Ovary (tissue), 9 donors: Measurements from ENCODE around the gene NEO1. TPM values are rescaled to one million over a fixed set of nuclear protein-coding genes. Genes with fewer than 3 reads are reported as not detected.

Source experiments
- DNase-seq, 5 donors: peaks; one replicate each; pipeline ENCODE4 v3.0.0-alpha.2; 2019 to 2020
- H3K27ac ChIP-seq, 2 donors: fragments of 200-600 bp; one replicate each; pipeline versions ENCODE4 v1.5.1 to v1.8.0; 2019 to 2022
- H3K27me3 ChIP-seq: fragments of 200-600 bp; one replicate; pipeline ENCODE4 v1.8.0; 2022
- H3K36me3 ChIP-seq: fragments of 200-600 bp; sonication (generic); one replicate; pipeline ENCODE4 v1.5.1; 2019
- H3K4me1 ChIP-seq: one replicate; pipeline ENCODE4 v1.8.1; 2013; ENCODE audit warnings: mild to moderate bottlenecking, moderate library complexity; ENCODE audit not compliant: insufficient read depth
- H3K4me3 ChIP-seq: fragments of 200-600 bp; sonication (generic); one replicate; pipeline ENCODE4 v1.5.1; 2017
- H3K9me3 ChIP-seq, 2 donors: fragments of 200-600 bp in 1 of 2; sonication (generic) in 1 of 2; one replicate each; pipeline versions ENCODE4 v1.5.1 to v1.8.1; 2013 to 2019; ENCODE audit warnings: mild to moderate bottlenecking in 1 of 2, moderate library complexity in 1 of 2
- EP300 ChIP-seq: sonication (generic); formaldehyde crosslinking; IDR thresholded peaks from one replicate; pipeline ENCODE4 v1.6.1; 2017; ENCODE audit warnings: antibody characterized with exemption
- POLR2A ChIP-seq: fragments of 450-650 bp; IDR thresholded peaks from one replicate; pipeline ENCODE4 v1.6.1; 2017; ENCODE audit warnings: antibody characterized with exemption, mild to moderate bottlenecking, moderate library complexity
- WGBS, 3 donors: extraction: QIAGEN DNeasy Blood & Tissue Kit in 1 of 3; methylation state at CpG; one replicate each; pipeline versions ENCODE4 v1.1.5 to v1.1.7; 2013 to 2017; 5-methylcytosine and 5-hydroxymethylcytosine counted together
- intact Hi-C, 4 donors: fragments of 100-400 bp; cut with DNase I; formaldehyde crosslinking; loops; one replicate each; pipeline versions ENCODE4 v1.11.0 to v1.15.1; 2022 to 2023
- polyA plus RNA-seq, 2 donors: library from polyadenylated mRNA; stranded (reverse); fragments of 200-250 nt in 1 of 2; fragments of 350-450 nt in 1 of 2; fragmentation: Illumina TruSeq in 1 of 2; extraction: RNeasy Lipid Tissue Mini Kit (QIAGEN cat#74804) in 1 of 2; gene quantifications; one replicate each; pipeline ENCODE4 v1.2.3, GENCODE V29; 2013 to 2014
- total RNA-seq, 7 donors: library from RNA; depleted of rRNA in 2 of 7; stranded (reverse); fragments of >200 nt in 2 of 7; fragmentation: NEBNext Ultra II Directional in 3 of 7; extraction: Animal tissue kit (Norgen Biotek cat#: 25700) in 3 of 7; gene quantifications; one replicate each; pipeline versions ENCODE4 v1.1.0 to v1.2.4, GENCODE V29; 2016 to 2023
- TF ChIP-seq, protein P1 (sequence below), 3 donors: fragments of 450-650 bp in 2 of 3; fragments of 200-600 bp in 1 of 3; IDR thresholded peaks; one replicate each; pipeline versions ENCODE4 v1.5.1 to v1.8.0; 2016 to 2022; ENCODE audit warnings: antibody characterized with exemption in 3 of 3, mild to moderate bottlenecking in 1 of 3
- donor health status: DM: no; HTN: no; CAD: no; lungs with moderate emphysema.
- donor health status: DM: no; HTN: no; CAD: no.
- donor health status: Bipolar disorder and iron deficiency.
- donor health status: DM: yes; HTN: yes; CAD: no.
- donor health status: DM: no; HTN: no; CAD: no.
- donor health status: DM: yes; HTN: yes; CAD: no.

Gene NEO1
- total and polyA plus RNA-seq, 9 donors = 22.8 to 54.7 (median 40.7) TPM

DNA sequence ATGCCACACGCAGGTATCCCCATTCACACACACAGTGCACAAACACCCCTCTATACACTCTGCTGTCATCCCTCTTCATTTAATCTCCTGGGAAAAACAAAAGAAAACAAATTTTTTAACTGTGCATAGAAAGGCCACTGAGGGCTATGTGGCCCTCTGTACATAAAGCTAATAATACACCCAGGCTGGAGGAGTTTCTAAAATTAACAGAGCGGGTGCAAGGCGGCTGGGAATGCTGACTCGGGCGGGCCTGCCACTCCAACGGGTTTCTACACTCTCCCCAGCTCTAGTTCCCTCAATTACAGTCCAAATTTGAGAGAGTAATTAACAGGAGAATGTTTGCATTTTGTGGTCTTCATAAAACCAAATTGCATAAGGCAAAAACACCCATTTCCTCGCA, 293.4 kb downstream of the NEO1 start:
- Histone ChIP-seq H3K9me3 (no peaks in the 10 kb centered on the region), H3K36me3 (no peaks in the 10 kb centered on the region), H3K4me1 (no peaks in the 10 kb centered on the region), H3K4me3 (no peak overlapping the region), H3K27me3 (no peaks in the 10 kb centered on the region), H3K27ac (no peak overlapping the region)
- no peak for DNase-seq
- 80 to 84% (median 84%) methylated on average over 7 of the region's 7 CpGs for WGBS, 3 donors
- intact Hi-C loops = no loop called here
- TF ChIP-seq, protein P1, sequence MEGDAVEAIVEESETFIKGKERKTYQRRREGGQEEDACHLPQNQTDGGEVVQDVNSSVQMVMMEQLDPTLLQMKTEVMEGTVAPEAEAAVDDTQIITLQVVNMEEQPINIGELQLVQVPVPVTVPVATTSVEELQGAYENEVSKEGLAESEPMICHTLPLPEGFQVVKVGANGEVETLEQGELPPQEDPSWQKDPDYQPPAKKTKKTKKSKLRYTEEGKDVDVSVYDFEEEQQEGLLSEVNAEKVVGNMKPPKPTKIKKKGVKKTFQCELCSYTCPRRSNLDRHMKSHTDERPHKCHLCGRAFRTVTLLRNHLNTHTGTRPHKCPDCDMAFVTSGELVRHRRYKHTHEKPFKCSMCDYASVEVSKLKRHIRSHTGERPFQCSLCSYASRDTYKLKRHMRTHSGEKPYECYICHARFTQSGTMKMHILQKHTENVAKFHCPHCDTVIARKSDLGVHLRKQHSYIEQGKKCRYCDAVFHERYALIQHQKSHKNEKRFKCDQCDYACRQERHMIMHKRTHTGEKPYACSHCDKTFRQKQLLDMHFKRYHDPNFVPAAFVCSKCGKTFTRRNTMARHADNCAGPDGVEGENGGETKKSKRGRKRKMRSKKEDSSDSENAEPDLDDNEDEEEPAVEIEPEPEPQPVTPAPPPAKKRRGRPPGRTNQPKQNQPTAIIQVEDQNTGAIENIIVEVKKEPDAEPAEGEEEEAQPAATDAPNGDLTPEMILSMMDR (IDR thresholded peaks at IDR 0.05) = no peak
- TF ChIP-seq EP300 (no peak), POLR2A (no peak)

DNA sequence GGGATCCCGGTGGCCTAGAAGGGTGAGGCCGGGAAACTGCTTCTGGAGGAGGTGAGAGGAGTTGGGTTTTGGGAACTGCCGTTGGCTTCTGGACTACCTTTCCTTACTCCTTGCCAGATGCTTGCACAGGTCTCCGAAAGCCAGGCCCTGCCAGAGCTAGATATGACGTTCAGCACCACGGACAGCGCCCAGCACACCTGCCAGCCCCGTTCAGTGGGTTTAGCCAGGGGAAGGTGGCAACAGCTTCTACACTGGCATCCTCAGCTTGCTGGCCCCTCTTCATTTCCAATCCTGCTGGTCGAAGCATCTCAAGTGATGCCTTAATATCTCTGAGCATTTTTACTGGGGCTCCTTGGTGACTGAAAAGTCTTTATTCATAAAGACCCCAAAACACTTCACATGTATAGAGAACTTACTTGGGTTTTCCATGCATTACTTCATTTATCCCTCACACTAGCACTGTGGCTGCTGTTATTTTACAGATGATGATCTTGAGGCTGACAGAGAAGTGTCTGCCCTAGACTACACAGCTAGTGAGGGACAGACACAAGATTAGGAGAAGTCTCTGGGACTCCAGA, 294.6 kb downstream of the NEO1 start:
- Histone ChIP-seq H3K4me1 (no peaks in the 10 kb centered on the region), H3K27ac (no peak overlapping the region), H3K27me3 (no peaks in the 10 kb centered on the region), H3K9me3 (no peaks in the 10 kb centered on the region), H3K36me3 (no peaks in the 10 kb centered on the region), H3K4me3 (no peak overlapping the region)
- intact Hi-C loops = no loop called here
- TF ChIP-seq POLR2A (no peak), EP300 (no peak)
- TF ChIP-seq, protein P1 (IDR thresholded peaks at IDR 0.05) = no peak
- WGBS, 3 donors = 21 to 25% (median 23%) methylated on average over 9 of the region's 9 CpGs
- DNase-seq = peak; percentile 15 to 57 (median 36)

DNA sequence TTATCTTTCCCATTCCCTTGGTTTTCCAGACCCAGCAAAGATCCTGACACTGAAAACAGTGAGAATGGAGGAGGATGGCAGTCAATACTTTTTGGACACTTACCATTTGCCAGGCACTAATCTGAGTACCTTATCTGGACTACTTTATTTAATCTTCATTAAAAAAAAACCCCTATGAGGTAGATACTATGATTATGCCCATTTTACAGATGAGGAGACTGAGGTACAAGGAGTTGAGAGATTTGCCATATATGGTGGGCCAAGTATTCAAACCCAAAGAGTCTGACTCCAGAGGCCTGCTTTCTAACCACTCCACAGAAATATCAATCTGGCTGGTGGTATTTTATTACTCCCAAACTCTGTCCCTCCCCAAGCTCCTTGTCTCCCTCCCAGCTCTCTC, 296.9 kb downstream of the NEO1 start:
- Histone ChIP-seq H3K27me3 (no peaks in the 10 kb centered on the region), H3K4me1 (no peaks in the 10 kb centered on the region), H3K36me3 (no peaks in the 10 kb centered on the region), H3K9me3 (no peaks in the 10 kb centered on the region), H3K27ac (no peak overlapping the region), H3K4me3 (no peak overlapping the region)
- intact Hi-C loops = no loop called here
- DNase-seq = no peak
- no peak for TF ChIP-seq EP300

DNA sequence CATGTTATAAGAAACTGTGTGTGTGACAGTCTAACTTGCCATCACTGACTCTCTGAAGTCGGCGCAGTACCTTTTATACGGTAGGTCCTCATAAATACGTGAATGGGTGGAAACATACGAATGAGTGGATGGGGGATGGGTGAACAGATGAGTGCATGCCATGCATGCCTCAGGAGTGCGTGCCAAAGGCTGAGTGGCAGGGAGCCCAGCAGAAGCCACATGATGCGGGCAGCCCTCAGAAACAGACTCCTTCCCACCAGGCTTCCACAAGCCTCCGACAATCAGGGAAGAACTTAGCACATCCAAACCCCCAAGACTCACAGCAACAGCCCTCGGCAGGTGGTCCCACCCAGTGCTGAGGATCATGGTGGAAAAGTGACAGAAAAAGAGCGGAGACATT, 299.8 kb downstream of the NEO1 start:
- no peak for DNase-seq
- intact Hi-C loops = no loop called here
- WGBS, 3 donors = 65 to 78% (median 74%) methylated on average over 10 of the region's 10 CpGs
- Histone ChIP-seq H3K9me3 (no peaks in the 10 kb centered on the region), H3K4me1 (no peaks in the 10 kb centered on the region), H3K4me3 (no peak overlapping the region), H3K27ac (no peak overlapping the region), H3K36me3 (no peaks in the 10 kb centered on the region), H3K27me3 (no peaks in the 10 kb centered on the region)
- no peak for TF ChIP-seq POLR2A
- no peak for TF ChIP-seq EP300
- TF ChIP-seq, protein P1 (IDR thresholded peaks at IDR 0.05) = no peak

DNA sequence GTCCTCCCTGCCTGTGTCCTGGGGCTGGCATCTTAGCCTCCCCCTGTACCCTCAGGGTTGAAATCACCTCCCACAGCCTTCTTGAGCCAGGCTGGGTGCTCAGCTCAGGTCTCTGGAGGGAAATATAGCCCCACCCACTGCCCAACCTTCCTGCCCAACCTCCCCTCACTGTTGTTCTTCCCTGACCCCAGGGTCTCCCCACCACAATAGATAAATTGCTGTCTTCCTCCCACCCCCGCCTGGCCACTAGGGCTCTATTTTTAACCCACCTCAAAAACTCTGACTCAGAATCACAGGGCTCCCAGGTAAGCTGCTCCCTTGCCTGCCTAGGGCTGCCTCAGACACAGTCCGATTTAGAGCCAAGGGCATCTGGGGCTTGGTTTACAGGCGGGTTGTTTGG, 301.5 kb downstream of the NEO1 start:
- Histone ChIP-seq H3K36me3 (no peaks in the 10 kb centered on the region), H3K4me3 (no peak overlapping the region), H3K4me1 (no peaks in the 10 kb centered on the region), H3K27me3 (no peaks in the 10 kb centered on the region), H3K27ac (no peak overlapping the region), H3K9me3 (no peaks in the 10 kb centered on the region)
- TF ChIP-seq EP300 (no peak), POLR2A (no peak)
- TF ChIP-seq, protein P1 (IDR thresholded peaks at IDR 0.05) = no peak
- intact Hi-C loops = no loop called here
- 29 to 44% (median 38%) methylated on average over 3 of the region's 3 CpGs for WGBS, 3 donors
- DNase-seq = no peak
